ENCODE measurements around the gene SPDEF. TPM values are rescaled to one million over a fixed set of nuclear protein-coding genes. Genes with fewer than 3 reads are reported as not detected.

The SPDEF gene
- total and polyA plus RNA-seq, 8 donors, result 0.24 to 1.2 (median 0.49) TPM

GRCh38 chr6:34553146-34553545, 3.0 kb downstream of the SPDEF start:
- no peak overlapping the region for H3K4me3 ChIP-seq
- 55 to 74% methylated on average over 4 of the region's 4 CpGs for WGBS, 2 donors
- H3K27ac ChIP-seq, result no peak overlapping the region
- H3K36me3 ChIP-seq, result no peaks in the 10 kb centered on the region
- H3K27me3 ChIP-seq, result no peaks in the 10 kb centered on the region
- FAIRE-seq, result no peak
- no peak for TF ChIP-seq CTCF (IDR thresholded peaks at IDR 0.05)
- no peak for DNase-seq
- intact Hi-C loops (cut with DNase I), result no loop called here
- H3K4me1 ChIP-seq, result no peaks in the 10 kb centered on the region
- H3K9me3 ChIP-seq, result no peaks in the 10 kb centered on the region
- no peak for ATAC-seq

GRCh38 chr6:34552620-34553019, 3.5 kb downstream of the SPDEF start:
- H3K36me3 ChIP-seq, result no peaks in the 10 kb centered on the region
- no peaks in the 10 kb centered on the region for H3K27me3 ChIP-seq
- ATAC-seq (no peak), FAIRE-seq (no peak), DNase-seq (no peak)
- WGBS, 2 donors, result 85 to 88% methylated on average over 3 to 5 of the region's 5 CpGs
- H3K27ac ChIP-seq, result no peak overlapping the region
- intact Hi-C loops (cut with DNase I), result no loop called here
- H3K4me3 ChIP-seq, result no peak overlapping the region
- H3K9me3 ChIP-seq, result no peaks in the 10 kb centered on the region
- peaks cover 0 to 4% (median 0%) of the 10 kb centered on the region in 3 donors for H3K4me1 ChIP-seq
- no peak for TF ChIP-seq CTCF (IDR thresholded peaks at IDR 0.05)

- no peaks in the 10 kb centered on the region for H3K9me3 ChIP-seq
- H3K4me1 ChIP-seq, result peaks cover 6 to 11% (median 7%) of the 10 kb centered on the region in 3 donors
- WGBS, 2 donors, result 91 to 92% methylated on average over 8 of the region's 8 CpGs
- FAIRE-seq (no peak), ATAC-seq (no peak), DNase-seq (peak in 1 of 6 donors; percentile 25)
- no peak overlapping the region for H3K4me3 ChIP-seq
- no peaks in the 10 kb centered on the region for H3K36me3 ChIP-seq
- intact Hi-C loops (cut with DNase I), result no loop called here
- H3K27me3 ChIP-seq, result no peaks in the 10 kb centered on the region
- no peak overlapping the region for H3K27ac ChIP-seq
- TF ChIP-seq CTCF (IDR thresholded peaks at IDR 0.05), result no peak
Observed at GRCh38 chr6:34551720-34552119, 4.4 kb downstream of the SPDEF start.

GRCh38 chr6:34549804-34550202, 6.3 kb downstream of the SPDEF start:
- FAIRE-seq, result no peak
- H3K4me1 ChIP-seq, result peaks cover 6 to 11% (median 7%) of the 10 kb centered on the region in 3 donors
- H3K9me3 ChIP-seq, result no peaks in the 10 kb centered on the region
- H3K4me3 ChIP-seq, result no peak overlapping the region
- no peak overlapping the region for H3K27ac ChIP-seq
- no peaks in the 10 kb centered on the region for H3K36me3 ChIP-seq
- no peak for DNase-seq
- WGBS, 2 donors, result 83 to 85% methylated on average over 2 of the region's 2 CpGs
- intact Hi-C loops (cut with DNase I), result no loop called here
- no peaks in the 10 kb centered on the region for H3K27me3 ChIP-seq
- no peak for ATAC-seq
- TF ChIP-seq CTCF (IDR thresholded peaks at IDR 0.05), result no peak

GRCh38 chr6:34549026-34549803, 6.9 kb downstream of the SPDEF start:
- intact Hi-C loops (cut with DNase I), result no loop called here
- Histone ChIP-seq H3K4me3 (no peak overlapping the region), H3K27ac (no peak overlapping the region), H3K4me1 (peaks cover 6 to 11% (median 7%) of the 10 kb centered on the region in 3 donors), H3K27me3 (no peaks in the 10 kb centered on the region), H3K9me3 (no peaks in the 10 kb centered on the region), H3K36me3 (no peaks in the 10 kb centered on the region)
- FAIRE-seq (no peak), ATAC-seq (no peak), DNase-seq (no peak)
- 81 to 86% methylated on average over 15 to 16 of the region's 16 CpGs for WGBS, 2 donors
- TF ChIP-seq CTCF (IDR thresholded peaks at IDR 0.05), result no peak
